IPS-18a (cell line): Measurements from ENCODE around the gene ZNF800.

Experiments
- H3K27ac ChIP-seq: one replicate; pipeline ENCODE4 v1.5.1; 2013; ENCODE audit warnings: low read length
- H3K27me3 ChIP-seq: one replicate; pipeline ENCODE4 v1.6.1; 2013; ENCODE audit warnings: mild to moderate bottlenecking, low read length; ENCODE audit not compliant: control insufficient read depth, insufficient read depth
- H3K36me3 ChIP-seq: one replicate; pipeline ENCODE4 v1.6.1; 2013; ENCODE audit warnings: low read depth, low read length; ENCODE audit not compliant: control insufficient read depth
- H3K4me1 ChIP-seq: one replicate; pipeline ENCODE4 v1.6.1; 2013; ENCODE audit warnings: low read depth, low read length; ENCODE audit not compliant: control insufficient read depth
- H3K4me3 ChIP-seq: one replicate; pipeline ENCODE4 v1.5.1; 2013; ENCODE audit warnings: low read length
- H3K9ac ChIP-seq: one replicate; pipeline ENCODE4 v1.6.1; 2013; ENCODE audit warnings: mild to moderate bottlenecking, low read length, moderate library complexity
- H3K9me3 ChIP-seq: one replicate; pipeline ENCODE4 v1.6.1; 2013; ENCODE audit warnings: low read depth, low read length; ENCODE audit not compliant: control insufficient read depth

Gene ZNF800

DNA sequence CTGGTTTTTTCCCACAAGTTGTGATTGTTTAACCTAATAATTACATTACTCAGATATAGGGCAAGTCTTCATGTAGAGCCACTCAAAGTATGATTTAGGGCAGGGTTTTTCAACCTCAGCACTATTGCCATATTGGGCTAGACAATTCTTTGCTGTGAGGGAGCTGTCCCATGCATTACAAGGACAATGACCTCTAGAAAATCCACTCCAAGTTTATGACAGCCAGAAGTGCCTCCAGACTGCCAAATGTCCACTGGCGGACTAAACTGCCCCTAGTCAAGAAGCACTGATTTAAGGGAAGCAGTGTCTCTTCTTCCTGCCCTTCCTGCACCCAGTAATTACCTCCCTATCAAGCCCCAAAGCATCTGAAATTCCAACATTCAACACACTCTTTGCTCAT lies 54.4 kb downstream of the ZNF800 start:
- Histone ChIP-seq H3K36me3 (no peaks in the 10 kb centered on the region), H3K9me3 (no peaks in the 10 kb centered on the region), H3K27me3 (no peaks in the 10 kb centered on the region), H3K27ac (no peak overlapping the region), H3K4me3 (no peak overlapping the region), H3K4me1 (no peaks in the 10 kb centered on the region), H3K9ac (no peak overlapping the region)

DNA sequence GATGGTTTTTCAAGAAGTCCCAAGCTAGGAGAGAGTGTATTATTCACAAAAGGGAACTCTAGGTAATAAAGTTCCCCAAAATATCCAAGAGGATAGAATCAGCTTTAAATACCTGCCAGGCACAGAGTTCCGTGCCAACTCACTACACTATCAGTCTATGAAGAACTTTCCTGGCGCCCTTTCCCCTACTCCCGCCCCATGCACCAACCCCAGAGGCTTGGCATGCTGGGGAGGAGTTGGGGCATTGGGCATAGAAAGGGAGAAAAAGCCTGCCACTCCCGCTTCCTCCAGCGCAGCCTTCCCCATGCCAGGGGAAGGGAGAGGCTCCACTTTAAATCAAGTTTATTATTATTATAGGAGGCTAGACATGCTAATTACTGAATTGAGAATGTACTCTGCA lies 54.9 kb downstream of the ZNF800 start:
- Histone ChIP-seq H3K27me3 (no peaks in the 10 kb centered on the region), H3K4me1 (no peaks in the 10 kb centered on the region), H3K27ac (no peak overlapping the region), H3K4me3 (no peak overlapping the region), H3K36me3 (no peaks in the 10 kb centered on the region), H3K9me3 (no peaks in the 10 kb centered on the region), H3K9ac (no peak overlapping the region)

DNA sequence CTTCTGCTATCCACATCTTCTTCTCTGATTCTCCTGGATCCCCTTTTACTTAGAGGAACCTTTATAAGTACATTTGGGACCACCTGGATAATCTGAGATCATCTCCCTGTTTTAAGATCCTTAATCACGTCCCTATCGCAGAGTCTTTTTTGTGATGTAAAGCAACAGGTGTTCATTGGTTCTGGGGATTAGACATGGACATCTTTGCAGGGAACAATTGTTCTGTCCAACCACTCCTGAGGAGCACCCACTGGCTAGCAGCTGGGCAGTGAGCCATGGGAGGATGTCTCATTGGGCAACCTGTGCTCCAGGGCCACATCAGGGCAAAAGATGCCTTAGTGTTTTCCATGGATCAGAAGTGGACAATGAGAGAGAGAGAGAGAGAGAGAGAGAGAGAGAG lies 56.0 kb downstream of the ZNF800 start:
- Histone ChIP-seq H3K4me1 (no peaks in the 10 kb centered on the region), H3K4me3 (no peak overlapping the region), H3K36me3 (no peaks in the 10 kb centered on the region), H3K9me3 (no peaks in the 10 kb centered on the region), H3K9ac (no peak overlapping the region), H3K27me3 (no peaks in the 10 kb centered on the region), H3K27ac (no peak overlapping the region)

- Histone ChIP-seq H3K9me3 (no peaks in the 10 kb centered on the region), H3K9ac (no peak overlapping the region), H3K4me3 (no peak overlapping the region), H3K36me3 (no peaks in the 10 kb centered on the region), H3K4me1 (no peaks in the 10 kb centered on the region), H3K27ac (no peak overlapping the region), H3K27me3 (no peaks in the 10 kb centered on the region)
Observed at GRCh38 chr7:127332880-127333279, 59.6 kb downstream of the ZNF800 start.

GRCh38 chr7:127330070-127330469 lies 62.4 kb downstream of the ZNF800 start:
- no peaks in the 10 kb centered on the region for H3K4me1 ChIP-seq
- no peak overlapping the region for H3K9ac ChIP-seq

GRCh38 chr7:127322832-127323493 lies 69.5 kb downstream of the ZNF800 start:
- no peak overlapping the region for H3K9ac ChIP-seq
- no peaks in the 10 kb centered on the region for H3K4me1 ChIP-seq
- no peak overlapping the region for H3K27ac ChIP-seq
- no peaks in the 10 kb centered on the region for H3K36me3 ChIP-seq
- no peak overlapping the region for H3K4me3 ChIP-seq
- no peaks in the 10 kb centered on the region for H3K9me3 ChIP-seq
- no peaks in the 10 kb centered on the region for H3K27me3 ChIP-seq

More at GRCh38 chr7:127330070-127330469, 62.4 kb downstream of the ZNF800 start:
- no peak overlapping the region for H3K4me3 ChIP-seq
- no peaks in the 10 kb centered on the region for H3K27me3 ChIP-seq
- no peaks in the 10 kb centered on the region for H3K9me3 ChIP-seq
- H3K27ac ChIP-seq, result no peak overlapping the region
- H3K36me3 ChIP-seq, result no peaks in the 10 kb centered on the region

- Histone ChIP-seq H3K4me1 (no peaks in the 10 kb centered on the region), H3K27ac (no peak overlapping the region), H3K36me3 (no peaks in the 10 kb centered on the region), H3K27me3 (no peaks in the 10 kb centered on the region), H3K9me3 (no peaks in the 10 kb centered on the region), H3K9ac (no peak overlapping the region), H3K4me3 (no peak overlapping the region)
Observed at GRCh38 chr7:127322351-127322750, 70.2 kb downstream of the ZNF800 start.

- H3K36me3 ChIP-seq, result no peaks in the 10 kb centered on the region
Observed at GRCh38 chr7:127320974-127321373, 71.5 kb downstream of the ZNF800 start.

More at GRCh38 chr7:127320974-127321373, 71.5 kb downstream of the ZNF800 start:
- no peaks in the 10 kb centered on the region for H3K9me3 ChIP-seq
- no peak overlapping the region for H3K4me3 ChIP-seq
- no peaks in the 10 kb centered on the region for H3K27me3 ChIP-seq
- no peaks in the 10 kb centered on the region for H3K4me1 ChIP-seq
- H3K9ac ChIP-seq, result no peak overlapping the region
- H3K27ac ChIP-seq, result no peak overlapping the region
